Fibroblast of lung (primary cell): Measurements from ENCODE around the gene SDC4.

Source experiments
- CTCF ChIP-seq, 2 donors: IDR thresholded peaks in 1 of 2; conservative IDR thresholded peaks in 1 of 2; 1 replicate in 1 of 2; 2 replicates in 1 of 2; pipeline ENCODE4 v1.5.1; 2011 to 2012; ENCODE audit warnings: low read length in 2 of 2, control low read depth in 1 of 2, inconsistent platforms in 1 of 2, low read depth in 1 of 2, mild to moderate bottlenecking in 1 of 2
- EZH2 ChIP-seq: IDR thresholded peaks from 2 replicates; pipeline ENCODE4 v1.5.1; 2012; ENCODE audit warnings: low read length, control low read depth, mild to moderate bottlenecking; ENCODE audit errors: missing control alignments

- TF ChIP-seq CTCF (conservative IDR thresholded peaks at IDR 0.05 in 1 of 2, IDR thresholded peaks at IDR 0.05 in 1 of 2; ENCODE audit: low read depth in 1 of 2, low read length in 2 of 2) (no peak), EZH2 (no peak)
These were observed 44.4 kb downstream of the SDC4 start for GRCh38 chr20:45303586-45304463.
